Mesenchymal stem cell (in vitro differentiated cells and primary cell): ENCODE results near the gene CACUL1.
A peak's percentile ranks its signal among the peaks of the same experiment; 100 is the strongest.

ENCODE experiments used
- DNase-seq: peaks from one replicate; pipeline ENCODE4 v3.0.0-alpha.2; 2013
- H2AFZ ChIP-seq: one replicate; pipeline ENCODE4 v1.6.1; 2013; ENCODE audit warnings: low read depth, mild to moderate bottlenecking, control low read depth, inconsistent platforms, low read length, moderate library complexity
- H2AK5ac ChIP-seq: 2 replicates; pipeline ENCODE4 v1.6.1; 2013; ENCODE audit warnings: low read length, moderate library complexity, mild to moderate bottlenecking, inconsistent platforms; ENCODE audit not compliant: severe bottlenecking
- H2BK120ac ChIP-seq: one replicate; pipeline ENCODE4 v1.6.1; 2013; ENCODE audit warnings: low read depth, mild to moderate bottlenecking, inconsistent platforms, low read length, moderate library complexity
- H2BK12ac ChIP-seq, 2 experiments: one replicate each; pipeline ENCODE4 v1.6.1; 2013; ENCODE audit warnings: inconsistent platforms in 2 of 2, low read length in 2 of 2, mild to moderate bottlenecking in 2 of 2, moderate library complexity in 2 of 2, control low read depth in 1 of 2
- H2BK15ac ChIP-seq: one replicate; pipeline ENCODE4 v1.6.1; 2013; ENCODE audit warnings: mild to moderate bottlenecking, low read depth, inconsistent platforms; ENCODE audit not compliant: poor library complexity, severe bottlenecking
- H2BK5ac ChIP-seq: 2 replicates; pipeline ENCODE4 v1.6.1; 2013; ENCODE audit warnings: low read depth, mild to moderate bottlenecking, low read length, control low read depth, inconsistent platforms; ENCODE audit not compliant: poor library complexity, severe bottlenecking
- H3K14ac ChIP-seq, 2 experiments: one replicate each; pipeline ENCODE4 v1.6.1; 2013; ENCODE audit warnings: inconsistent platforms in 2 of 2, low read length in 2 of 2, control low read depth in 1 of 2, mild to moderate bottlenecking in 1 of 2, moderate library complexity in 1 of 2
- H3K18ac ChIP-seq, 2 experiments: one replicate each; pipeline ENCODE4 v1.6.1; 2013; ENCODE audit warnings: inconsistent platforms in 2 of 2, low read length in 2 of 2, control low read depth in 1 of 2, low read depth in 1 of 2, mild to moderate bottlenecking in 1 of 2
- H3K23ac ChIP-seq, 2 experiments: one replicate each; pipeline ENCODE4 v1.6.1; 2013; ENCODE audit warnings: inconsistent platforms in 2 of 2, low read length in 2 of 2, mild to moderate bottlenecking in 2 of 2, moderate library complexity in 2 of 2, control low read depth in 1 of 2
- H3K27ac ChIP-seq: 2 replicates; pipeline ENCODE4 v1.5.1; 2013; ENCODE audit warnings: mild to moderate bottlenecking, moderate library complexity, low read length, control low read depth, inconsistent platforms; ENCODE audit not compliant: poor library complexity, severe bottlenecking
- H3K27me3 ChIP-seq, 2 experiments: 2 replicates each; pipeline versions ENCODE4 v1.6.1 to v1.7.0; 2013; ENCODE audit warnings: low read length in 2 of 2, mild to moderate bottlenecking in 2 of 2, moderate library complexity in 2 of 2, control low read depth in 1 of 2, inconsistent platforms in 1 of 2; ENCODE audit not compliant: control insufficient read depth in 1 of 2, insufficient read depth in 1 of 2
- H3K36me3 ChIP-seq, 2 experiments: 2 replicates each; pipeline versions ENCODE4 v1.6.1 to v1.7.0; 2013; ENCODE audit warnings: low read length in 2 of 2, control low read depth in 1 of 2, inconsistent platforms in 1 of 2, low read depth in 1 of 2, mild to moderate bottlenecking in 1 of 2; ENCODE audit not compliant: insufficient read depth in 2 of 2, control insufficient read depth in 1 of 2
- H3K4ac ChIP-seq, 2 experiments: one replicate each; pipeline ENCODE4 v1.6.1; 2013; ENCODE audit warnings: inconsistent platforms in 2 of 2, low read length in 2 of 2, mild to moderate bottlenecking in 2 of 2, moderate library complexity in 2 of 2, control low read depth in 1 of 2, low read depth in 1 of 2
- H3K4me1 ChIP-seq: 2 replicates; pipeline ENCODE4 v1.6.1; 2013; ENCODE audit warnings: low read depth, low read length, control low read depth; ENCODE audit not compliant: control insufficient read depth, insufficient read depth
- H3K4me2 ChIP-seq: 2 replicates; pipeline ENCODE4 v1.6.1; 2013; ENCODE audit warnings: low read length, mild to moderate bottlenecking, inconsistent platforms; ENCODE audit not compliant: poor library complexity, severe bottlenecking
- H3K4me3 ChIP-seq, 2 experiments: 2 replicates each; pipeline versions ENCODE4 v1.5.1 to v1.7.0; 2013; ENCODE audit warnings: low read length in 2 of 2, mild to moderate bottlenecking in 2 of 2, control low read depth in 1 of 2, low read depth in 1 of 2; ENCODE audit not compliant: insufficient read depth in 1 of 2
- H3K79me1 ChIP-seq: replicated peaks from 2 replicates; pipeline ENCODE4 v1.6.1; 2013; ENCODE audit warnings: mild to moderate bottlenecking, control low read depth, low read length, inconsistent platforms; ENCODE audit not compliant: poor library complexity, severe bottlenecking
- H3K9ac ChIP-seq: 2 replicates; pipeline ENCODE4 v1.7.0; 2013; ENCODE audit warnings: mild to moderate bottlenecking, low read length, moderate library complexity
- H3K9me3 ChIP-seq: 2 replicates; pipeline ENCODE4 v1.7.0; 2013; ENCODE audit warnings: mild to moderate bottlenecking, low read length; ENCODE audit not compliant: control insufficient read depth
- H4K8ac ChIP-seq: one replicate; pipeline ENCODE4 v1.6.1; 2013; ENCODE audit warnings: inconsistent platforms, mild to moderate bottlenecking, low read length, moderate library complexity
- H4K91ac ChIP-seq: one replicate; pipeline ENCODE4 v1.6.1; 2013; ENCODE audit warnings: mild to moderate bottlenecking, low read length, inconsistent platforms
- WGBS: methylation state at CpG from one replicate; pipeline ENCODE4 v1.1.7; 2013; ENCODE audit warnings: mixed read lengths; 5-methylcytosine and 5-hydroxymethylcytosine counted together

The CACUL1 gene

DNA sequence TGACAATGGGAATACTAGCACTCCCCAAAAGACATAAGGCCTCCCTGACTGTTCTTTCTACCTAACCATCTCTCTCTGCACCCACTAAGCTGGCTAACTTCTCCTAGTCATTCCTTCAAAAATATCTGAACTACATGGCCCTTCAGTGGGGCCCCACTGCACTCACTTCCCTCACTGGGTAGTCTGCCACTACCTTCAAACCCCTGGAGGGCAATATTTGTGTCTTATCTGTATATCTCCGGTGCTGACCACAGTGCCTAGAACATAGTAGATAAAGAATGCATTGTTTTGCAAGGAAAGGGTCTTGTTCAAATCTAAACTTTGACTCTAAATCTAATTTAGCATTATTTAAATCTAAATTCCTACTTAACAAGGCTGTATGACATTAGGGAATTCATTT lies 44.3 kb downstream of the CACUL1 start:
- H2BK120ac ChIP-seq = no peak overlapping the region
- WGBS = no CpG with 5 or more reads among the region's 1 CpG

DNA sequence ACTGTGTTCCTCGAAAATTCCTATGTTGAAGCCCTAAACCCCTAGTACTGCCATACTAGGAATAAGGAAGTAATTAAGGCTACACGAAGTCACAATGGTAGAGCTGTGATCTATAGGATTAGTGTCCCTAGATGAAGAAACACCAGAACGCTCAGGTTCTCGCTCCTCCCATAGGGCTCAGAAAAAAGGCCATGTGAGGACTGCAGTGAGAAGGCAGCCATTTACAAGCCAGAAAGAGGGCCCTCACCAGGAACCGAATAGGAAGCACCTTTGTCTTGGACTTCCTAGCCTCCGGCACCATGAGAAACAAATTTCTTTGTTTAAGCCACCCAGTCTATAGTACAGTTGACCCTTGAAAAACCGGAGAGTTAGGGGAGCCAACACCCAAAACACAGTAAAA lies 46.2 kb downstream of the CACUL1 start:
- Histone ChIP-seq H2BK15ac (no peak overlapping the region), H3K9ac (no peak overlapping the region), H3K14ac (no peak overlapping the region), H2AK5ac (no peak overlapping the region), H2BK12ac (no peak overlapping the region), H3K79me1 (peaks cover 39% of the 10 kb centered on the region), H2BK120ac (no peak overlapping the region), H3K9me3 (no peaks in the 10 kb centered on the region), H2BK5ac (no peak overlapping the region), H3K27me3 (no peaks in the 10 kb centered on the region), H3K23ac (no peak overlapping the region), H4K91ac (no peak overlapping the region), H3K27ac (no peak overlapping the region), H3K18ac (no peak overlapping the region), H3K36me3 (peaks cover 15 to 20% of the 10 kb centered on the region in 2 experiments), H3K4ac (no peak overlapping the region), H2AFZ (no peak overlapping the region), H4K8ac (no peak overlapping the region), H3K4me2 (no peak overlapping the region), H3K4me1 (peaks cover 4% of the 10 kb centered on the region), H3K4me3 (no peak overlapping the region)
- no peak for DNase-seq
- WGBS = 95% methylated on average over 6 of the region's 7 CpGs

More for the DNA sequence above, 44.3 kb downstream of the CACUL1 start:
- H3K4me3 ChIP-seq = no peak overlapping the region
- no peak overlapping the region for H3K27ac ChIP-seq
- H2BK5ac ChIP-seq = no peak overlapping the region
- H2BK12ac ChIP-seq = no peak overlapping the region
- no peak overlapping the region for H2AFZ ChIP-seq
- H3K27me3 ChIP-seq = no peaks in the 10 kb centered on the region
- H3K9me3 ChIP-seq = no peaks in the 10 kb centered on the region
- no peak overlapping the region for H2AK5ac ChIP-seq
- no peak overlapping the region for H4K8ac ChIP-seq
- no peak overlapping the region for H3K4me2 ChIP-seq
- H3K36me3 ChIP-seq = peaks cover 15 to 22% of the 10 kb centered on the region in 2 experiments
- H3K23ac ChIP-seq = no peak overlapping the region
- no peak overlapping the region for H3K4ac ChIP-seq
- no peak overlapping the region for H3K18ac ChIP-seq
- peaks cover 32% of the 10 kb centered on the region for H3K79me1 ChIP-seq
- H3K9ac ChIP-seq = no peak overlapping the region
- no peak overlapping the region for H2BK15ac ChIP-seq
- no peak for DNase-seq
- no peak overlapping the region for H3K14ac ChIP-seq
- no peak overlapping the region for H4K91ac ChIP-seq
- H3K4me1 ChIP-seq = peaks cover 4% of the 10 kb centered on the region

DNA sequence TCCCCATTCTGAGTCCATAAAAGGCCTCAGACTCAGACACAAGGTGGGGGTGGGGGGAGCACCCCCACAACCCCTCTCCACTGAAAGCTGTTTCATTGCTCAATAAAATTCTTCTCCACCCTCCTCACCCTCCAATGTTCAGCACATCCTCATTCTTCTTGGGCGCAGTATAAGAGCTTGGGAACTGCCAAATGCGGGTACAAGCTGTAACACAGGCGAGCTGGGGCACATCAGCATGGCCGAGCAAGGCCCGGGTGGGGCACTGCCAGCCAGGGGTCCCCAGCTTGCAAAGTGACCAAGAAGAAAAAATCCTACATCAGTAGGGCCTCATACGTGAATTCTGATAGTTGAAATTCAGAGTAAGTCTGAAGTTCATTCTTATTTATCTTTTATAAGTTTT lies 50.1 kb downstream of the CACUL1 start:
- Histone ChIP-seq H3K4me2 (no peak overlapping the region), H3K4ac (no peak overlapping the region), H2AFZ (no peak overlapping the region), H3K36me3 (peaks cover 0 to 28% of the 10 kb centered on the region in 2 experiments), H3K14ac (no peak overlapping the region), H3K9ac (no peak overlapping the region), H3K27me3 (no peaks in the 10 kb centered on the region), H2BK5ac (no peak overlapping the region), H3K18ac (no peak overlapping the region), H3K79me1 (peaks cover 28% of the 10 kb centered on the region), H4K91ac (no peak overlapping the region), H3K23ac (no peak overlapping the region), H3K9me3 (no peaks in the 10 kb centered on the region), H2BK120ac (no peak overlapping the region), H3K27ac (no peak overlapping the region), H2BK15ac (no peak overlapping the region), H3K4me1 (no peaks in the 10 kb centered on the region), H3K4me3 (no peak overlapping the region), H4K8ac (no peak overlapping the region), H2AK5ac (no peak overlapping the region), H2BK12ac (no peak overlapping the region)
- WGBS = 96% methylated on average over 5 of the region's 6 CpGs
- no peak for DNase-seq

DNA sequence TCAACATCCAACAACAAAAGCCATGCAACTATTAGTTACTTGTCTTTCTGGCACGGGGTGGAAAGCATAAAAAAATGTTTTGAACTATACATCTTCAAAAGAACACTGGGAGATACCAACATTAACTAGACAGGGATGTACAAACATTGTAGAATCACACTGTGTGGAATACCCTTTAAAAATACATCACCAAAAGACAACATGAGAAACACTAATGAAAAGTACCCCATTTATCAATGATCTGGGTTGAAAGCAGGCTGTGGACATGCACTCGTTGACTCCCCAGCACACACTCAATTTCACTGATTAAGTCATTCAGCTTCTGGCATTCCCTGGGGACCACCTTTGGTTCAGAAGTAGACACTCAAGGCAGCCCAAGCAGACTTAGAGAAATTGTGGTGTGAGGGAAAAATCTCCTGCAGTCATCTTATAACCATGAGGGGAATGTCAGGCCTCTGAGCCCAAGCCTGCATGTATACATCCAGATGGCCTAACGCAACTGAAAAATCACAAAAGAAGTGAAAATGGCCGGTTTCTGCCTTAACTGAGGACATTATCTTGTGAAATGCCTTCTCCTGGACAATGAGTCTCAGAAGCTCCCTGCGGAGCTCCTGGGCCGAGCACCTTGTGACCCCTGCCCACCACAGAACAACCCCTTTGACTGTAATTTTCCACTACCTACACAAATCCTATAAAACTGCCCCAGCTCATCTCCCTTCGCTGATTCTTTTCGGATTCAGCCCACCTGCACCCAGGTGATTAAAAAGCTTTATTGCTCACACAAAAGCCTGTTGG lies 53.0 kb downstream of the CACUL1 start:
- Histone ChIP-seq H3K27ac (no peak overlapping the region), H3K9me3 (no peaks in the 10 kb centered on the region), H3K9ac (no peak overlapping the region), H2BK12ac (no peak overlapping the region), H2BK15ac (no peak overlapping the region), H3K4me3 (no peak overlapping the region), H2BK5ac (no peak overlapping the region), H3K27me3 (no peaks in the 10 kb centered on the region), H2BK120ac (no peak overlapping the region), H2AK5ac (no peak overlapping the region), H4K91ac (no peak overlapping the region), H3K4me2 (no peak overlapping the region), H3K36me3 (peaks cover 0 to 26% of the 10 kb centered on the region in 2 experiments), H4K8ac (no peak overlapping the region), H3K18ac (no peak overlapping the region), H3K4ac (no peak overlapping the region), H3K14ac (no peak overlapping the region), H2AFZ (no peak overlapping the region), H3K79me1 (peaks cover 19% of the 10 kb centered on the region), H3K23ac (no peak overlapping the region), H3K4me1 (peaks cover 4% of the 10 kb centered on the region)
- DNase-seq = peak; percentile 52
- 69% methylated on average over 7 of the region's 8 CpGs for WGBS
